Retina (tissue), 1 donor: ENCODE data around the gene TMEM203.

Experiments
- DNase-seq: peaks from one replicate; pipeline ENCODE4 v3.0.0-alpha.2; 2016

Gene TMEM203

DNA sequence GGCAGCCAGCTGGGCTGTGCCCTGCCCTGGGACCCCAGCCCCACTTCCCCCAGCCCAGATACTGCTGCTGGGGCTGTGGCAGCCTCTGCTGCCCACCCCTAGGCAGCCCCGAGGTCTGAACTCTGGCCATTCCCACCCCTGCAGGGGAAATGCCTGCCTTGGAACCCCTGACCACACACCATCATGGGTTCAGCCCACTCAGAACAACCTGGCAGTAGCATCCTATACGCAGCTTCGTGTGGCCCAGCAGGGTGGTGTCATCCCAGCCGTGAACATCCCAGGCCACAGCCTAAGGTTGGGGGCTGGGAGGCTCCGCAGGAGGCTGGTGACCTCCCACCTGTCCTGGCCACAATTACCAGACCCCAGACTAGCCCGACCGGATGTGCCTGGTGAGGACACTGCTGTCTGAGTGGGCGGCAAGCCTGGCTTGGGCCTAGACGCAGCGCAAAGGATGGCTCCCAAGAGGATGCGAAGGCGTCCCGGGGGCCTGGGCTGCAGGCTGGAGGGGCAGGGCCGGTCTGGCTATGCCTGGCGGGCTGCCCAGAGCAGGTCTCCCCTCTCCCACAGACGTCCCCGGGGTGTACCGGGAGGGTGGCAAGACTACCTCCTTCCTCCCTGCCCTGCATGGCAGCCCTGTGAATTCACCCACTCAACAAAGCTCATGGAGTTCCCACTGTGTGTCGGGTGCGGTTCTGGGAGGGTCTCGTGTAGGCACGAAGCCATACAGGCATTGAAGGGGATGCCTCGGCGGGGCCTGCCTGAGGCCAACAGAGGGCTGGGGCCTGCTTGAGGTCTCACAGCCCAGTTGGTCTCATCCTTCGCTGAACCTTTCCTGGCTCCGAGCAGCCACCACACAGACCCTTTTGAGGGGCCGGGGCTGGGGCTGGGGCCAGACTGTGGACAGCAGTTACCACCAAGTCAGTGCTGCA lies 23.8 kb upstream of the TMEM203 start:
- DNase-seq = no peak

DNA sequence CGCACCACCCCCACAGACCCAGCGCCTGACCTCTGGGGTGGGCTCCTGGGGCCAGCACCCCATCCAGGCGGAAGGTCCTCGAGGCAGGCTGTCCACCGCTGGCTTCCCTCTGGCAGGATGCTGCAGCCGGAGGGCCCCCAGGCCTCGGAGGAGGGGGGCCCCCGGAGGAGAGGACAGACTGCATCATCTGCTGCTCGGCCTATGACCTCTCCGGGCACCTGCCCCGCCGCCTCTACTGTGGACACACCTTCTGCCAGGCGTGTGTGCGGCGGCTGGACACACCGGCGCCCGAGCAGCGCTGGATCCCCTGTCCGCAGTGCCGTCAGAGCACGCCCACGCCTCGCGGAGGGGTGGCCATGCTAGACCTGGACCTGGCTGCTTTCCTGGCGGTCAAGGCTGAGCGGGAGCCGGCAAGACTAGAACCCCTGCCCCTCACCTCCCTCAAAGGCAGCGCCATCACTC lies 23.1 kb upstream of the TMEM203 start:
- DNase-seq = no peak

DNA sequence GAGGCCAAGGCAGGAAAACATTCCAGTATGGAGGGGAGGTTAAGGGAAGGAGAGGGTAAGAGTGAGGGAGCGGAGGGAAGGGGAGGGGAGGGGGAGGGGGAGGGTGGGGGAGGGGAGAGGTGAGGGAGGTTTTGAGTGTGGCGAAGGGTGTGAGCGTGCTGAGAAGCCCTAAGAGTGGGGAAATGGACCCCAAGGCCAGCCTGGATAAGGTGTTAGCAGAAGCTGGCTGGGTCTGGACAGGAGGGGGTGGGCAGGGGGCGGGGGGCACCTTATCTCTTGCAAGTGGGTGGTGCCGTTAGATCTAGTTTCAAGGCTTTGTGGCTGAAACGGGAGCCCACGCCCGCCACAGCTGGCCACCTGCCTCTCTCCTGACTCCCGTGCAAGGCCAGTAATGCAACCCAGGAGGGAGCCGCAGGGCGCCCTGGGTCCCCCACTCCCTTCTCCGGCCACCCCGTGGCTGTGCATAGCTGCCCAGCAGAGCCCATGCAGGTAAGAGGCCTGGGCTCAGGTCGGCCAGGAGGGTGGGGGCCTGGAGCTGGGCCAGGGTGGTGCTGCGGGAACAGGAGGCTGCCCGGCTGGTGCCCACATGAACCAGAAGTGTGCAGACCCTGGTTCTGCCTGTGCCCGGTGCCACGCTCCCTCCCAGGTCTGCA lies 22.5 kb upstream of the TMEM203 start:
- DNase-seq = no peak

- peak; percentile 84 for DNase-seq
Observed at GRCh38 chr9:137227054-137227852, 21.8 kb upstream of the TMEM203 start, which contains the start of gene RNF224. Gene RNF224, plus strand, starts transcription at chr9:137227502. Its CDS starts 834 bp downstream, at chr9:137228336.

GRCh38 chr9:137226338-137227053 lies 21.0 kb upstream of the TMEM203 start:
- no peak for DNase-seq

DNA sequence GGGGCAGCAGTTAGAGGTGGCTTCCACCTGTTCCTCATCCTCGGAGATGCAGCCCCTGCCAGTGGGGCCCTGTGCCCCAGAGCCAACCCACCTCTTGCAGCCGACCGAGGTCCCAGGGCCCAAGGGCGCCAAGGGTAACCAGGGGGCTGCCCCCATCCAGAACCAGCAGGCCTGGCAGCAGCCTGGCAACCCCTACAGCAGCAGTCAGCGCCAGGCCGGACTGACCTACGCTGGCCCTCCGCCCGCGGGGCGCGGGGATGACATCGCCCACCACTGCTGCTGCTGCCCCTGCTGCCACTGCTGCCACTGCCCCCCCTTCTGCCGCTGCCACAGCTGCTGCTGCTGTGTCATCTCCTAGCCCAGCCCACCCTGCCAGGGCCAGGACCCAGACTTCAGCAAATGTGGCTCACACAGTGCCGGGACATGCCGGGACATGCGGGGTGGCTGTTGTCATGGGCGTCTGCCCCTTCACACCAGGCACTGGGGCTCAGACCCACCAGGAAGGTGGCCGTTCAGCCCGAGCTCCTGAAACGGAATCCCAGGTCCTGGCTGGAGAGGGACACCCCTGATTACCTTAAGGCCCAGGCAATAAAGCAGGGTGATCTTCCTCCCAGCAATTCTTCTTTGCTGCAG lies 20.4 kb upstream of the TMEM203 start:
- DNase-seq = no peak

DNA sequence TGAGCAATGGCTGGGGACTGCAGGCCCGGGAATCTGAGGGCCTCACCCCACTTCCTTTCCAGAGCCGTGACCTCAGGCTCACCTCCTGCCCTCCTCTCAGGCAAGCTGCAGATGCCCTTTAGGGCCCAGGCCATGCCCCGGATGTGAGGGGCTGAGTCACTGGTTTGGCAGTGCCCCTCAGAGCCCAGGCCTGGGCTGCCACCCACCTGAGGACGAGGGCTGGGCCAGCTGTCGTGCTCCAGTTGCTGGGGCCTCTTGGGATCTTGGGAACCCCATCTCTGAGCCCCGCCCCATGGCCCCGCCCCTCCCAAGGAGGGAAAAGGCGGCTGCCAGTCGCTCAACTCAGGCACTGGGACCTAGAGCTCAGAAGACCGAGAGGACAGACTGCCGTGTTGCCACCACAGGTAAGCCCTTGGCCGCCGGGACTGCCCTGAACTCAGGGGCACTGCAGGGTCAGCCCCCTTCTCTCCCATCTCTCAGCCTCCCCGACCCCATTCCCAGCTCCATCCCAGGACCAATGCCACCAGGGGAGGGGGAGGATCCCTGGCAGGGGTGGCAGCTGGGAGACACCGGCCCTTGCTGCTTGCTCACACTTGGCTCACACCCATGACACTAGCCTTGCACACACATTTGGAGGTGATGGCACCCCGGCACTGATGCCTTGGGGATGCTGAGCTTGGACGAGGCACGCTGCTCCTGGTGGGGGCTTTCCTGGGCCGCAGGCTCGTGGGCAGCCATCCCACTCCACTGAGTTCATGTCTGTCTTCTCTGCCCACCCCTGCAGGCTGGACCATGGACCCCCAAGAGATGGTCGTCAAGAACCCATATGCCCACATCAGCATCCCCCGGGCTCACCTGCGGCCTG lies 19.6 kb upstream of the TMEM203 start, which contains the start of gene CYSRT1:
Gene CYSRT1 (plus strand): TSS at position 345 of the 865 bp plus-strand sequence. CDS start 448 bp downstream, at position 793.
- no peak for DNase-seq

DNA sequence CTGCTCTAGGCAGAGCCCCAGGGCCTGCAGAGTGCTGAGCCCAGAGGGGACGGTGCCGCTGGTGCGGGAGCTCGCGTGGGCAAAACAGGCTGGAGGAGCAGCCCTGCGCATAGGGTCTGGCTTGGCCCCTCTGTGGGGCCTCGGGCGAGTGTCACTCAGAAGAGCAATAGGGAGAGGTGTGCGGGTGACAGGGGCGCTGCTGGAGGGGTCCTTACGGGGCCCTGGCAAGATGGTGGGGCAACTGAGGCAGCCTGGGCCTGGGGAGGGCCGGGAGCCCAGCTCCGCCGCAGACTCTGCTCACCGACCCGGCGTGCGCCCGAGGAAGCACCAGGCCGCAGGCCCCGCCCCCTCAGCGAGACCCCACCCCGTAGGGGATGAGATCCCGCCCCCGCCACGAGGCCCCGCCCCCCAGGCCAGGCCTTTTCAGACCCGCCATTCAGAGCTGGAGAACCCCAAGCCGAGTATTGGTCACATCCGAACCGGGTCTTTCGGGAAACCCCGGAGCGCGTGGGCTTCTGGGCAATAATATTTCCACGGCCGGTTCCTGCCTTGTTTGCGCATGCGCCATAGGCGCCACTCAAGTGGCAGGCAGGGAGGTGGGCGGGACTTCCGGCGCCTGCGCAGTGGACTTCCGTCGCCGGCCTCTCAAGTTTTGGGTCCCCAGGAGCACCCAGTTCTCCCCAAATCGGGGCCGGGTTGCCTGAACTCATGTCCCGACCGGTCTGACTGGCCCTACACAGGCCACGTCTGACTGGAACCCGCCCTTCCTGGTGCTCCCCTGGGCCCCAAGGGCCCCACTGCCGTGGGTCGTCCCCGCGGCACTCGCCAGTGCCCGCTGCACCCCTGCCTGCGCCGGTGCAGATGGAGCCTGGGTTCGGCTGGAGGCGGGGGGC lies 17.9 kb upstream of the TMEM203 start:
- peak; percentile 95 for DNase-seq

DNA sequence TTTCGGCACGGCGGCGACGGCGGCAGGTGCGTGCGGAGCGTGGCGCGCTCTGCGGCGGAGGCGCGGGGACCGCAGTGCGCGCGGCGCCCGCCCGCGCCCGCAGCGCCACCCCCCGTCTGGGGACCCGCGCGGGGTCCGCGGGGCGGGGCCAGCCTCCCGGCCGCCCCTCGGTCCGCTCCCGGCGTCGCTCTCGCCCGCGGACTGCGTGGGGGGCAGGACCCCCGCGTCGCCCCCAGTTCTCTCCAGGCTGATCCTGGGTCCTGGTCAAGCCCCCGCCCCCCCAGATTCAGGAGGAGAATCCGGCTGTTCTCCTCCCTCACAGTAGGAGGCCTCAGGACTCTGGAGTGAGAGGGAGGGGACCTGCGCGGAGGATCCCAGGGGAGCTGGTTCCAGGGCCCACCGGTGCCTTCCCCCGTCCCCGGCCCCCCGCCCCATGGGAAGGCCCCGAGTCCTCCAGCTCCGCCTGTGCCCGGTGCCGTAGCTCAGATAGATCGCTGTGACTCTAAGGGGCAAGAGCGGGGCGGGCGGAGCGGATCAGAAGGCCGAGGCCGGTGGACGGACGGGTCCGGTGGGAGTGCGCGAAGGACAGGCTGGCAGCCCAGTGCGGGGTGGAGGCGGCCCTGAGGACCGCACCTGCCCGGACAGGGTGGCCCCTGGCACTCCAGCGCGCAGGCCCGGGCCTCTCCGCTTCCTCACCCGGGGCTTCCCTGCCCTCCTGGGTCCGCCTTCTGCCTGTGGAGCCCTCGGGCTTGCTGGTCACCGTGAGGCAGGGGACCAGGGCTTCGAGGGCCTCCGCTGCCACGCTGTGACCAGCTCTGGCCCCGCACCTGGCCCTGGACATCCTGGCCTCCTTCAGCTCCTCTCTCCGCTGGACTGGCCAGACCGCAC lies 17.0 kb upstream of the TMEM203 start, which contains the start of gene RNF208:
Gene RNF208 (minus strand): TSS at position 51 of the 888 bp plus-strand sequence. CDS start 1,028 bp downstream, outside the sequence.
- DNase-seq = no peak

DNA sequence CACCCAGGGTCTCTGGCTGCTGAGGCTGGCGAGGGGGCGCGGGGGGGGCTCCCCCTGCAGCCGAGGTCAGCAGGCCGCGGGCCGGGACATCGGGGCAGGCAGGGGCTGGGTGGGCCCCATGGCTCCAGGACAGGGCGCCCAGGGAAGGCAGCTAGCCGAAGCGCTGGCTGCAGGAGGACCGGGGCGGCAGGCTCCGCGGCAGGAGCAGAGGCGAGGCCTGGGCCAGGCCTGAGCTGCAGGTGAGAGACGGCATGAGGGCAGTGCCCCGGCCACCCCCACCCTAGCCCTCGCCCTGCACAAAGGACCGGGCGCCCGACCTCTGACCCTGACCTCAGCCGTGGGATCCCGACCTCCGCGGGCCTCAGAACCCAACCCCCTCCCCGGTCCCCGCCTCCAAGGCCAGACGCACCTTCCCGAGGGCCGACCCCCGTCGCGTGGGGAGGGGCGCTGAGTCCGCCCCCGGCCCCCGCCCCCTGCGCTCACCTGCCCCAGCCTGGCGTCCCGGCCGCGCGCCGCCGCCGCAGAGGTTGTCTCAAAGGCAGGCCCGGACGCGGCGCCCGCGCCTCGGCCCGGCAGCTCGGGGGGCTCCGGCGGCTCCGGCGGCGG lies 16.2 kb upstream of the TMEM203 start:
- DNase-seq = no peak

DNA sequence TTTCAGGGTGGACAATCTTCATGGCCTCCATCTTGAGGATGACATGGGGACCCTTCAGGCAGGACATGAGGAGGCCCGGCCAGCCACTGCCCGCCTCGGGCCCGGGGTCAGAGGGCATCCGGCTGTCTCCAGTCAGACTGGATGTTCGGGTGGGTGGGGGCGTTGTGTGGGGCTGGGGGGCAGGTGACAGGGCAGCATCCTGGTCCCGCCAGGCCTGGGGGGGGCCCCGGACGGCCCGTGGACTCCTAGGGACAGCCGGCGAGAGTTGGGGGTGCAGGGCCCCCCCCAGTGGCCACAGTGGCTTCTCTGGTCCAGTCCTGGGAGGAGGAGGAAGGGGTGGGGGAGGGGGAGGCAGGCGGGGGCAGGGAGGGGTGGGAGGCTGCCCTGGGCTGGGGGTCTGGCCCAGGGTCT lies 15.7 kb upstream of the TMEM203 start:
- DNase-seq = no peak

DNA sequence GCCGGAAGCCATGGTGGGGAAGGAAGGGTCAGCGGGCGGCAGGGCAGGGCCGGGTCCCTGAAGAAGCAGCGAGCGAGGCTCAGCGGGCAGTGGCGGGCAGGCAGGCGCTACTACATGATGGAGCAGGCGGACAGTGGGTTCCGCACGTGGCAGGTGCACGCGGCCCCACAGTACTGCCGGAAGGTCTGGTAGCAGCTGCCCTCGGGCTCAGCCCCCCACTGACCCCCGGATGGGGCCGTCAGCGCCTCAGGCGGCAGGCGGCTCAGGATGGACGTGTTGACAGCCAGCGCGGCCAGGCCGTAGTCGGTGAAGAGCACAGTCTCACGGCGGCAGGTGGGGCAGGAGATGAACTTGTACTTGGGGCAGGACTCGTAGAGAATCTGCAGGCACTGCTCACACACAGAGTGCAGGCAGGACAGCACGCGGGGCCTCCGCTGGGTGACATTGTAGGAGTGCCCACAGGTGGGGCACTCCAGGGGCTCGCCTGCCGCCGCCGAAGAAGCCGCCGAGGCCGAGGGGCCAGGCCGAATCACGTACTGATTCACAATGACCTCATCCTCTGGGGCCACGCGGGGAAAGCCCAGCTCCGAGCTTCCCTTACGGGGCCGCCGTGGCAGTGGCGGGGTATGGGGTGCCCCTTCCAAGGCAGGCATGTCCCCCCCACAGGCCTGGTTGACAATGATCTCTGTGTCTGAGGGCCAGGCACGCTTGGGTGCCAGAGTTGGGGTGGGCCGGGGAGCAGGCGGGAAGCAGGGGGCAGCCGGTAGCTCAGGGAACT lies 15.1 kb upstream of the TMEM203 start:
- no peak for DNase-seq

GRCh38 chr9:137219757-137220316 lies 14.4 kb upstream of the TMEM203 start:
- no peak for DNase-seq

DNA sequence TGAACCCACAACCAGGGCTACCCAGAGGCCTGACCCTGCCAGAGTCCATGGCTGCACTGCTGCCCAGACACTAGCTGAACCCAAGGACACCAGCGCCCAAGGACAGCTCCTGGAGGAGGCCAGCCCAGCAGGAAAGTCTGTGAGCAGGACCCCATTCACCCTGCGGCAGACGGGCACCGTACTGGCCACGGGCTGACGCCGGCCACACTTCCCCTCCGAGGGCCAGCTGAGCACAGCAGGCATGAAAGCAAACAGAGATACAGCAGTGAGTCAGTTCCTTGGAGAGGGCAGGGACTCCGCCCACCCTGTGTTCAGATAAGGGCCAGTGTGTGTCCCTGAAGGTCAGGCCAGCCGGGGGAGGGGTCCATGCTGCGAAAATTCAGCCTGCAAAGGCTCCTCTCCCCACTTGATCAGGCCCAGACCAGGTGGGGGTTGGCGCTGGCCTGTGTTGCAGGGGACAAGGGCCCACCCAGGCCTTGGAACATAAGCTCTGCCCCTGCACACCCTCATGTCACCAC lies 13.4 kb upstream of the TMEM203 start:
- no peak for DNase-seq

GRCh38 chr9:137218212-137218753 lies 12.8 kb upstream of the TMEM203 start:
- DNase-seq = no peak
